ENCODE data around the gene CDH1.
A peak's percentile ranks its signal among the peaks of the same experiment; 100 is the strongest.

The CDH1 gene

DNA sequence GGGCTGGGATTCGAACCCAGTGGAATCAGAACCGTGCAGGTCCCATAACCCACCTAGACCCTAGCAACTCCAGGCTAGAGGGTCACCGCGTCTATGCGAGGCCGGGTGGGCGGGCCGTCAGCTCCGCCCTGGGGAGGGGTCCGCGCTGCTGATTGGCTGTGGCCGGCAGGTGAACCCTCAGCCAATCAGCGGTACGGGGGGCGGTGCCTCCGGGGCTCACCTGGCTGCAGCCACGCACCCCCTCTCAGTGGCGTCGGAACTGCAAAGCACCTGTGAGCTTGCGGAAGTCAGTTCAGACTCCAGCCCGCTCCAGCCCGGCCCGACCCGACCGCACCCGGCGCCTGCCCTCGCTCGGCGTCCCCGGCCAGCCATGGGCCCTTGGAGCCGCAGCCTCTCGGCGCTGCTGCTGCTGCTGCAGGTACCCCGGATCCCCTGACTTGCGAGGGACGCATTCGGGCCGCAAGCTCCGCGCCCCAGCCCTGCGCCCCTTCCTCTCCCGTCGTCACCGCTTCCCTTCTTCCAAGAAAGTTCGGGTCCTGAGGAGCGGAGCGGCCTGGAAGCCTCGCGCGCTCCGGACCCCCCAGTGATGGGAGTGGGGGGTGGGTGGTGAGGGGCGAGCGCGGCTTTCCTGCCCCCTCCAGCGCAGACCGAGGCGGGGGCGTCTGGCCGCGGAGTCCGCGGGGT is at the start of gene CDH1:
Gene CDH1, plus strand, starts transcription at position 247 of the 684 bp plus-strand sequence. Its CDS starts 124 bp downstream, at position 371.
- TF ChIP-seq, protein P1, sequence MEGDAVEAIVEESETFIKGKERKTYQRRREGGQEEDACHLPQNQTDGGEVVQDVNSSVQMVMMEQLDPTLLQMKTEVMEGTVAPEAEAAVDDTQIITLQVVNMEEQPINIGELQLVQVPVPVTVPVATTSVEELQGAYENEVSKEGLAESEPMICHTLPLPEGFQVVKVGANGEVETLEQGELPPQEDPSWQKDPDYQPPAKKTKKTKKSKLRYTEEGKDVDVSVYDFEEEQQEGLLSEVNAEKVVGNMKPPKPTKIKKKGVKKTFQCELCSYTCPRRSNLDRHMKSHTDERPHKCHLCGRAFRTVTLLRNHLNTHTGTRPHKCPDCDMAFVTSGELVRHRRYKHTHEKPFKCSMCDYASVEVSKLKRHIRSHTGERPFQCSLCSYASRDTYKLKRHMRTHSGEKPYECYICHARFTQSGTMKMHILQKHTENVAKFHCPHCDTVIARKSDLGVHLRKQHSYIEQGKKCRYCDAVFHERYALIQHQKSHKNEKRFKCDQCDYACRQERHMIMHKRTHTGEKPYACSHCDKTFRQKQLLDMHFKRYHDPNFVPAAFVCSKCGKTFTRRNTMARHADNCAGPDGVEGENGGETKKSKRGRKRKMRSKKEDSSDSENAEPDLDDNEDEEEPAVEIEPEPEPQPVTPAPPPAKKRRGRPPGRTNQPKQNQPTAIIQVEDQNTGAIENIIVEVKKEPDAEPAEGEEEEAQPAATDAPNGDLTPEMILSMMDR (IDR thresholded peaks at IDR 0.05; ENCODE audit: insufficient read depth, low read depth, low read length, missing control alignments) = no peak
- peak within 1 kb of the TSS; percentile 87 for H3K4me3 ChIP-seq (ENCODE audit: low read length)
- DNase-seq (ENCODE audit: low read depth) = peak; percentile 96

DNA sequence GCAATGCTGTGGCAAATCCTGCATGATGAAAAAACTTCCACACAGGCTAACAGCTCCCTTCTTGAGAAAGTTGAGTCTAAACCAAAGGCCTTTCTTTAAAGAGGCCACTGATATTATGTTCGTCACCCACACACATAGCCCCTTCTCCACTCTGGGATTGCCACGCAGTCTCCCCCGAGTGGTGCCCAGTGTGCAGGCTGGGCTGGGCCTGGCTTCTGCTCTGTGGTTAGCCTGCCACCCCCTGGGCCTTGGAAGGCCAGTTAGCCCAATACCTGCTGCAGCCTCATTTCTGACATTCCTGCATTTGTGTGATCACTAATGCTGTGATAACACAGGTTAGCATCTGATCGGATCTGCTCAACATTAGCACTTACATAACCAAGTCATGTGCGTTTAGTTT is 47.2 kb upstream of the CDH1 start:
- H3K4me3 ChIP-seq (ENCODE audit: low read length) = no peak overlapping the region
- DNase-seq (ENCODE audit: low read depth) = no peak
- TF ChIP-seq, protein P1 (IDR thresholded peaks at IDR 0.05; ENCODE audit: insufficient read depth, low read depth, low read length, missing control alignments) = no peak

- TF ChIP-seq, protein P1 (IDR thresholded peaks at IDR 0.05; ENCODE audit: insufficient read depth, low read depth, low read length, missing control alignments) = no peak
- DNase-seq (ENCODE audit: low read depth) = no peak
- no peak overlapping the region for H3K4me3 ChIP-seq (ENCODE audit: low read length)
Observed at GRCh38 chr16:68695575-68695974, 41.5 kb upstream of the CDH1 start.

DNA sequence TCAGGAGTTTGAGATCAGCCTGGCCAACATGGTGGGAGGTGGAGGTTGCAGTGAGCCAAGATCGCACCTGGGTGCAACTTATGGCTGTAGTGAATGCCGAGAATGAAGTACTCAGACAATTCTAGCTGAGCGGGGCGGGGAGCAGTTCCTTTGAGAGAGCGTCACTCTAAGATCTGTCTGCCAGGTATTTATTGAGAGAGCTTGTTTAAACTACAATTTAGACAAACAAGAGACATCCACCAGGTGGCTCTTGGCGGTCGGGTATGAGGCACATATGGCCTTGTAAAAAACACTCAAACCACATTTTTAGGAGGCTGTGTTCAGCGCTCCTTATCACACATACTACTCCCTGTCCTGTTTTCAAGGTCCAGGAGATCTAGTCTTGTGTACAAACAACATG is 40.6 kb upstream of the CDH1 start:
- no peak for DNase-seq (ENCODE audit: low read depth)
- TF ChIP-seq, protein P1 (IDR thresholded peaks at IDR 0.05; ENCODE audit: insufficient read depth, low read depth, low read length, missing control alignments) = no peak
- H3K4me3 ChIP-seq (ENCODE audit: low read length) = no peak overlapping the region

DNA sequence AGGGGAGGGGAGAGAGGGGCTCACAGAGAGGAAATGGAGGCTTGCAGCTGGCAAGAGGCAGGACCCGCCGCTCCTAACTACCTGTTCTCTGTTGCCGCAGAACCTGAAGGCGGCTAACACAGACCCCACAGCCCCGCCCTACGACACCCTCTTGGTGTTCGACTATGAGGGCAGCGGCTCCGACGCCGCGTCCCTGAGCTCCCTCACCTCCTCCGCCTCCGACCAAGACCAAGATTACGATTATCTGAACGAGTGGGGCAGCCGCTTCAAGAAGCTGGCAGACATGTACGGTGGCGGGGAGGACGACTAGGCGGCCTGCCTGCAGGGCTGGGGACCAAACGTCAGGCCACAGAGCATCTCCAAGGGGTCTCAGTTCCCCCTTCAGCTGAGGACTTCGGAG is 39.0 kb upstream of the CDH1 start:
- H3K4me3 ChIP-seq (ENCODE audit: low read length) = no peak overlapping the region
- TF ChIP-seq, protein P1 (IDR thresholded peaks at IDR 0.05; ENCODE audit: insufficient read depth, low read depth, low read length, missing control alignments) = no peak
- no peak for DNase-seq (ENCODE audit: low read depth)

- TF ChIP-seq, protein P1 (IDR thresholded peaks at IDR 0.05; ENCODE audit: insufficient read depth, low read depth, low read length, missing control alignments) = no peak
- no peak for DNase-seq (ENCODE audit: low read depth)
- H3K4me3 ChIP-seq (ENCODE audit: low read length) = no peak overlapping the region
Observed at GRCh38 chr16:68700120-68700519, 37.0 kb upstream of the CDH1 start.

DNA sequence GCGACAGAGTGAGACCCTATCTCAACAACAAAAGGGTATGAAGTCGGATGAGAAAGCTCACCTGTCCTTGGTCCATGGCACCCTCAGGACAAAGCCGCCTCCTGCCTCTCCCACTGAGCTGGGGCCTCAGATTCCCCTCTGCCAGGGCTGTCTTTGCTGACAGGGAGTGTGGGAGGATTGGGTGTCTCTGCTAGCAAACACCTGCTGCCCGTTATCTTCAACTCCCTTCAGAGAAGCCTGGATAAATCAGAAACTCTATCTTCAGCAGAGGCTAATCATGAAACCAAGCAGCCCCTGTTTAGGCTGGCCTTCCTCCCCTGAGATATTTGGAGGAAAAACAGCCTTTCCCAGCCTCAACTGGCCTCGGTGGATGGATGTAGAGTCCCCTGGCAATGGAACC is 36.3 kb upstream of the CDH1 start:
- no peak overlapping the region for H3K4me3 ChIP-seq (ENCODE audit: low read length)
- TF ChIP-seq, protein P1 (IDR thresholded peaks at IDR 0.05; ENCODE audit: insufficient read depth, low read depth, low read length, missing control alignments) = no peak
- DNase-seq (ENCODE audit: low read depth) = no peak
